Stimulated activated CD4-positive, alpha-beta T cell treated with anti-CD3 and anti-CD28 coated beads, TNF-alpha, amount 100 ng/mL, for 1 hour (primary cell): ENCODE data around the gene OPTN.
"Not testable (repeated sequence)": the region's sequence is repeated elsewhere in the genome, so short reads cannot be mapped to it uniquely, and the experiment has no call there.

Source experiments
- DNase-seq, 3 donors: peaks; one replicate each; pipeline ENCODE4 v3.0.0-alpha.2; 2020; ENCODE audit warnings: low read depth in 3 of 3, low spot score in 1 of 3

OPTN gene

GRCh38 chr10:13118784-13119410, 18.9 kb downstream of the OPTN start:
- no peak for DNase-seq

GRCh38 chr10:13120786-13121499, 21.0 kb downstream of the OPTN start:
- no peak for DNase-seq

GRCh38 chr10:13121500-13121854, 21.5 kb downstream of the OPTN start:
- DNase-seq, result no peak

- no peak for DNase-seq
These were observed 36.7 kb downstream of the OPTN start for GRCh38 chr10:13136651-13137050.

- no peak for DNase-seq
These were observed 39.2 kb downstream of the OPTN start for GRCh38 chr10:13139150-13139549.

- DNase-seq, result no peak
These were observed 39.7 kb downstream of the OPTN start for GRCh38 chr10:13139676-13140075.

- DNase-seq, result no peak
These were observed 40.7 kb downstream of the OPTN start for GRCh38 chr10:13140627-13141190.

- no peak for DNase-seq
These were observed 43.8 kb downstream of the OPTN start for GRCh38 chr10:13143766-13144165.

- no peak for DNase-seq
These were observed 44.9 kb downstream of the OPTN start for GRCh38 chr10:13144814-13145213.

- DNase-seq, result no peak
These were observed 46.4 kb downstream of the OPTN start for GRCh38 chr10:13146379-13146778.

- DNase-seq, result no peak
These were observed 47.2 kb downstream of the OPTN start for GRCh38 chr10:13147161-13147560.

GRCh38 chr10:13152296-13152695, 52.3 kb downstream of the OPTN start:
- DNase-seq, result no peak

- not testable (repeated sequence) for DNase-seq
These were observed 55.9 kb downstream of the OPTN start for GRCh38 chr10:13155860-13156259.

- DNase-seq, result no peak
These were observed 58.4 kb downstream of the OPTN start for GRCh38 chr10:13158401-13158800.

GRCh38 chr10:13160934-13161856, 61.2 kb downstream of the OPTN start, which contains the start of gene MCM10:
Gene MCM10 (plus strand): TSS chr10:13161558. CDS start chr10:13164203, 2,645 bp downstream.
- peak; percentile 91 to 92 (median 92) for DNase-seq

GRCh38 chr10:13161857-13162271, 61.9 kb downstream of the OPTN start:
- no peak for DNase-seq

- no peak for DNase-seq
These were observed 63.9 kb downstream of the OPTN start for GRCh38 chr10:13163859-13164258.

GRCh38 chr10:13165177-13165576, 65.2 kb downstream of the OPTN start:
- no peak for DNase-seq

- DNase-seq, result no peak
These were observed 67.6 kb downstream of the OPTN start for GRCh38 chr10:13167568-13167967.

- DNase-seq, result no peak
These were observed 68.8 kb downstream of the OPTN start for GRCh38 chr10:13168781-13169180.

GRCh38 chr10:13173616-13174015, 73.7 kb downstream of the OPTN start:
- no peak for DNase-seq
